Measurements from ENCODE around the gene MEOX1. TPM values are rescaled to one million over a fixed set of nuclear protein-coding genes. Genes with fewer than 3 reads are reported as not detected.

The MEOX1 gene
- total and polyA plus RNA-seq, 7 donors = 0.23 to 5.3 (median 2.9) TPM

DNA sequence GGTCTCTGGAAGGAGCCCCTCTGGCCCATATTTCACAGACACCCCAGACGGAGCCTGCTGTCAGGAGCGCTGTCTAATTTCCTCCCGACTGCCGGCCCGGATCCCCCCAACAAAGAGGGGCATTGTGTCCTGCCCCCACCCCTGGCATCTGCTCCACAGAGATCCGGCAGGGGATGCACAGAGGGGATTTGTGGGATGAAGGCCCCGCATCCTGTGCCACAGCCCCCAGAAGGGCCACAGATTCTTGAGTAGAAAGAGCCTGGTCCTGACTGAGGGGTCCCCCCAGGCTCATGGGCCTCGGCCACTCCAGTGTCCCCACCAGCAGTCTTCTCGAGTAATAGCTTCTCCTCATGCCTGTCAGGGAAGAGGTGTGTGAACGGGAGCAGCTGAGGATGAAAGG is 29.5 kb downstream of the MEOX1 start:
- Histone ChIP-seq H3K27ac (no peak overlapping the region), H3K4me1 (peaks cover 0 to 11% (median 0%) of the 10 kb centered on the region in 4 donors), H3K9me3 (no peaks in the 10 kb centered on the region), H3K4me3 (no peak overlapping the region), H3K27me3 (no peaks in the 10 kb centered on the region), H3K36me3 (no peaks in the 10 kb centered on the region)
- DNase-seq = no peak
- TF ChIP-seq POLR2AphosphoS5 (IDR thresholded peaks at IDR 0.05) (no peak), POLR2A (IDR thresholded peaks at IDR 0.05) (no peak), EP300 (IDR thresholded peaks at IDR 0.05) (no peak)
- TF ChIP-seq, protein P1, sequence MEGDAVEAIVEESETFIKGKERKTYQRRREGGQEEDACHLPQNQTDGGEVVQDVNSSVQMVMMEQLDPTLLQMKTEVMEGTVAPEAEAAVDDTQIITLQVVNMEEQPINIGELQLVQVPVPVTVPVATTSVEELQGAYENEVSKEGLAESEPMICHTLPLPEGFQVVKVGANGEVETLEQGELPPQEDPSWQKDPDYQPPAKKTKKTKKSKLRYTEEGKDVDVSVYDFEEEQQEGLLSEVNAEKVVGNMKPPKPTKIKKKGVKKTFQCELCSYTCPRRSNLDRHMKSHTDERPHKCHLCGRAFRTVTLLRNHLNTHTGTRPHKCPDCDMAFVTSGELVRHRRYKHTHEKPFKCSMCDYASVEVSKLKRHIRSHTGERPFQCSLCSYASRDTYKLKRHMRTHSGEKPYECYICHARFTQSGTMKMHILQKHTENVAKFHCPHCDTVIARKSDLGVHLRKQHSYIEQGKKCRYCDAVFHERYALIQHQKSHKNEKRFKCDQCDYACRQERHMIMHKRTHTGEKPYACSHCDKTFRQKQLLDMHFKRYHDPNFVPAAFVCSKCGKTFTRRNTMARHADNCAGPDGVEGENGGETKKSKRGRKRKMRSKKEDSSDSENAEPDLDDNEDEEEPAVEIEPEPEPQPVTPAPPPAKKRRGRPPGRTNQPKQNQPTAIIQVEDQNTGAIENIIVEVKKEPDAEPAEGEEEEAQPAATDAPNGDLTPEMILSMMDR (IDR thresholded peaks at IDR 0.05) = no peak
- WGBS, 2 donors = 89 to 90% methylated on average over 10 of the region's 10 CpGs
- intact Hi-C loops (cut with DNase I) = no loop called here

DNA sequence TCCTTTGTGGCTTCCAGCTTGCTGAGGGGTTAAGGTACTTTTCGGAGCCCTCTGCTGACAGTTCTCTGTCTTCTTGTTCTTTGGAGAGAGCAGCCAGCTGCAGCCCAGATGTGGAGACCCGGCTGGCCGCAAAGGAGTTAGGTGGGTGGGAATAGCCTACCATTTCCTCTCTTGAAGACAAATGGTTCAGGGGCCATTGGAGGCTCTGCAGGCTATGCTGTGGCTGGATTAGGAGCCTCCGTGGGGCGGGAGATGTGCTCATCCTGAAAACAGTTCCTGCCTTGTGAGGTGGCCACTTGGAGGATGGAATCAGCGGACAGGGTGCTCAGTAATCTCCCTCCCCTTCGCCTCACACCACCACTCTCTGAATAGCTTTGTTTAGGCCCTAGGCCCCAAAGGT is 30.3 kb downstream of the MEOX1 start:
- Histone ChIP-seq H3K27ac (no peak overlapping the region), H3K9me3 (no peaks in the 10 kb centered on the region), H3K4me3 (no peak overlapping the region), H3K36me3 (no peaks in the 10 kb centered on the region), H3K4me1 (peaks cover 0 to 11% (median 0%) of the 10 kb centered on the region in 4 donors), H3K27me3 (no peaks in the 10 kb centered on the region)
- intact Hi-C loops (cut with DNase I) = no loop called here
- TF ChIP-seq, protein P1 (IDR thresholded peaks at IDR 0.05) = no peak
- no peak for TF ChIP-seq POLR2AphosphoS5 (IDR thresholded peaks at IDR 0.05)
- no peak for TF ChIP-seq EP300 (IDR thresholded peaks at IDR 0.05)
- no peak for TF ChIP-seq POLR2A (IDR thresholded peaks at IDR 0.05)
- no peak for DNase-seq
- 90 to 91% methylated on average over 7 of the region's 7 CpGs for WGBS, 2 donors

DNA sequence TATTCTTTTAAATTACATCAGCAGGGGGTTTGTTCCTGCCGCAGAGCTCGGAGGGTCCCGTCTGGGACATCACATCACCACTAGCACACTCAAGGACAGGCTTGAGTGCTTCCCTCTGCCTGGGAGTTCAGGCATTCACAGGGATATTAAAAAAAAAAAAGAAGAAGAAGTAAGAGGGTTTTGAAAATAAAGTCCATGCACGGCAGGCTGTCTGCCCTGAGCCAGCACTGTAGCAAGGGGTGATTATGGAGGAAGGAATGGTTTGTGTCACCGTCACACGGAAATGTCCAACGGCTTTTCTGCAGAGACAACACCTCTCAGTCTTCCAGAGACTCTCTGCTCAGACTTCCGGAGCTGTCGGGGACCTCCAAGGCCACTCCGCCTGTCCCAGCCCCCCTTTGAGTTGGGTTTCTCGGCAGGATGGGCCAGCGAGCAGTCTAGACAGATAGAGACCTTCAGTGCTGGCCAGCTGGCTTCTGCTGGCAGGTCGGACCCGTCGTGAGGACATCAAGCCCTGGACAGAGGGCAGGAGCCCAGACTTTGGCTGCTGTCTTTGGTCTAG is 33.6 kb downstream of the MEOX1 start:
- no peak for TF ChIP-seq POLR2AphosphoS5 (IDR thresholded peaks at IDR 0.05)
- TF ChIP-seq, protein P1 (IDR thresholded peaks at IDR 0.05) = no peak
- no peak for TF ChIP-seq POLR2A (IDR thresholded peaks at IDR 0.05)
- no peak for TF ChIP-seq EP300 (IDR thresholded peaks at IDR 0.05)
- 50 to 58% methylated on average over 15 of the region's 15 CpGs for WGBS, 2 donors
- Histone ChIP-seq H3K27me3 (no peaks in the 10 kb centered on the region), H3K4me3 (no peak overlapping the region), H3K27ac (no peak overlapping the region), H3K4me1 (no peaks in the 10 kb centered on the region), H3K9me3 (no peaks in the 10 kb centered on the region), H3K36me3 (no peaks in the 10 kb centered on the region)
- no peak for DNase-seq
- intact Hi-C loops (cut with DNase I) = no loop called here

DNA sequence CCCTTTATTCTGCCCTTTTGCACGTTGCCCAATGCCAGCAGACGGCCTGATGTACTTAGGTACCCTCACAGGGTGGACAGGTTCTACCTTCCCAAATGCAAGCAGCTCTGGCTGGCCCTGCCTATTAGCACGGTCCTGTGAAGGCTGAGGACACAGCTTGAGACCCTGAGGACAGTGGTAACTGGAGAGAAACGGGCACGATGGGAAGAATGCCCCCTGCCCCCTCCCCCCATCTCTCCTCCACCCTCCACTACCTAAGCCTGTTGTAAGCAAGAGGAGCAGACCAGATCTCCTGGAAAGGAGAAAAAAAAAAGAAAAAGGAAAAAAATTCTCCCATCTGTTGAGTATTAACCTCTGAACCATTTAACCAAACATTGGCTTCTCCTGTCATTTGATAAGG is 34.1 kb downstream of the MEOX1 start:
- WGBS, 2 donors = 59 to 63% methylated on average over 5 of the region's 5 CpGs
- H3K27ac ChIP-seq = no peak overlapping the region

More for the DNA sequence above, 34.1 kb downstream of the MEOX1 start:
- DNase-seq = no peak
- no peaks in the 10 kb centered on the region for H3K36me3 ChIP-seq
- TF ChIP-seq, protein P1 (IDR thresholded peaks at IDR 0.05) = no peak
- TF ChIP-seq POLR2AphosphoS5 (IDR thresholded peaks at IDR 0.05) (no peak), EP300 (IDR thresholded peaks at IDR 0.05) (no peak), POLR2A (IDR thresholded peaks at IDR 0.05) (no peak)
- no peak overlapping the region for H3K4me3 ChIP-seq
- intact Hi-C loops (cut with DNase I) = no loop called here
- H3K9me3 ChIP-seq = no peaks in the 10 kb centered on the region
- H3K4me1 ChIP-seq = no peaks in the 10 kb centered on the region
- no peaks in the 10 kb centered on the region for H3K27me3 ChIP-seq
